SJSA1 (cell line): ENCODE results near the gene ADAM33. TPM values are rescaled to one million over a fixed set of nuclear protein-coding genes. Genes with fewer than 3 reads are reported as not detected.

ENCODE experiments used
- DNase-seq, 2 experiments: peaks; one replicate each; pipeline ENCODE4 v3.0.0-alpha.2; 2015 to 2020; ENCODE audit warnings: low spot score in 2 of 2, low read depth in 1 of 2
- H3K27ac ChIP-seq: fragments of 250-450 bp; sonication (Bioruptor Pico); 2 replicates; pipeline ENCODE4 v1.5.1; 2020; ENCODE audit warnings: mild to moderate bottlenecking, moderate library complexity
- H3K27me3 ChIP-seq: fragments of 250-450 bp; sonication (Bioruptor Pico); replicated peaks from 2 replicates; pipeline ENCODE4 v1.5.1; 2020; ENCODE audit warnings: mild to moderate bottlenecking, moderate library complexity
- H3K36me3 ChIP-seq: fragments of 250-450 bp; sonication (Bioruptor Pico); 2 replicates; pipeline ENCODE4 v1.5.1; 2020; ENCODE audit warnings: mild to moderate bottlenecking
- H3K4me1 ChIP-seq: fragments of 250-450 bp; sonication (Bioruptor Pico); replicated peaks from 2 replicates; pipeline ENCODE4 v1.6.1; 2021; ENCODE audit warnings: mild to moderate bottlenecking
- H3K4me3 ChIP-seq: fragments of 250-450 bp; sonication (Bioruptor Pico); 2 replicates; pipeline ENCODE4 v1.5.1; 2020; ENCODE audit warnings: mild to moderate bottlenecking
- H3K9me3 ChIP-seq: fragments of 250-450 bp; sonication (Bioruptor Pico); replicated peaks from 2 replicates; pipeline ENCODE4 v1.5.1; 2020; ENCODE audit warnings: mild to moderate bottlenecking
- total RNA-seq: library from RNA; depleted of rRNA; stranded (reverse); fragments of >200 nt; shearing (Covaris generic); gene quantifications from 2 replicates; pipeline ENCODE4 v1.2.3, GENCODE V29; 2014

The ADAM33 gene
- total RNA-seq, 1 experiment from 2014 or later = not detected

DNA sequence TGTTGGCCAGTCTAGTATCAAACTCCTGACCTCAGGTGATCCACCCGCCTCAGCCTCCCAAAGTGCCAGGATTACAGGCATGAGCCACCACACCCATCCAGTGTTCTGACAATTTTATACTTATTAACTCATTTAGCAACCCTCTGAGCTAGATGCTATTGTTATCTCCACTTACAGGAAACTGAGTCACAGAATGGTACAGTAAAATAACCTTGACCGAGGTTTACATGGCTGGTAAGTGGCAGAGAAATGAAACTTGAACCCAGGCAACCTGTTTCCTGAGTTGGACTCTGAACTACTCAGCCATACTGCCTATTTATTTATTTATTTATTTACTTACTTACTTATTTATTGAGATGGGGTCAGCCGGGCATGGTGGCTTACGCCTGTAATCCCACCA, 37.2 kb upstream of the ADAM33 start:
- DNase-seq = no peak
- H3K27ac ChIP-seq = no peak overlapping the region
- no peaks in the 10 kb centered on the region for H3K9me3 ChIP-seq
- peaks cover 11% of the 10 kb centered on the region for H3K27me3 ChIP-seq
- H3K4me3 ChIP-seq = no peak overlapping the region
- no peaks in the 10 kb centered on the region for H3K4me1 ChIP-seq
- H3K36me3 ChIP-seq = no peaks in the 10 kb centered on the region

DNA sequence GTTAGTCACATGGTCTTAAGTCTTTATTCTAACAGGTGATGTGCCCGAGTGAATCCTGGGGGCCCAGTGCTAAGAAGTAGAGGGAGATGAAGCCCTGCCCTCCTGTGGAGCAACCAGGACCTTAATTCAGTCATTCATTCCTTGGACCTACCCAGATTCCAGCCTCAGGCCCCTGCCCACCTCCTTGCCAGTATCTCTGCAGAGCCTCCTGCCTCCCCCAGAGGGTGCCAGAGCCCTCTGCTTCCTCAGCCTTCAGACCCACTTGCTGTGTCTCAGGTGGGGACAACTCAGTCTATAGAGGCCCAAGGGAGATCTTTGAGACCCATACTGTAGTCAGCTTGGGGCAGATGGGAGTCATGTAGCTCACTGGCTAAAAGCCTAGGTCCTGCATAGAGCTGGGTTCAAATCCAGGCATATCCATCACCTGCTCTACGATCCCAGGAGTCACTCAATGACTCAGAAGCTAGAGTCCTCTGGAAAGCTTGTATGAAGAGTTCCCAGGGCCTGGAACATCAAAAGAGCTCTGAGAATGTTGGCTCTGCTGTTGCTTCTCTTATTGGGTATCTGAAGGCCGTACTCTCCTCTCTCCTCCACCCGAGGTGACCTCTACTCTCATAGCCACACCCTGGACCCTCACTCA, 34.5 kb upstream of the ADAM33 start:
- no peak overlapping the region for H3K4me3 ChIP-seq
- H3K36me3 ChIP-seq = no peaks in the 10 kb centered on the region
- H3K9me3 ChIP-seq = no peaks in the 10 kb centered on the region
- no peaks in the 10 kb centered on the region for H3K4me1 ChIP-seq
- DNase-seq = peak in 1 of 2 experiments; percentile 22
- H3K27ac ChIP-seq = no peak overlapping the region
- peaks cover 11% of the 10 kb centered on the region for H3K27me3 ChIP-seq

DNA sequence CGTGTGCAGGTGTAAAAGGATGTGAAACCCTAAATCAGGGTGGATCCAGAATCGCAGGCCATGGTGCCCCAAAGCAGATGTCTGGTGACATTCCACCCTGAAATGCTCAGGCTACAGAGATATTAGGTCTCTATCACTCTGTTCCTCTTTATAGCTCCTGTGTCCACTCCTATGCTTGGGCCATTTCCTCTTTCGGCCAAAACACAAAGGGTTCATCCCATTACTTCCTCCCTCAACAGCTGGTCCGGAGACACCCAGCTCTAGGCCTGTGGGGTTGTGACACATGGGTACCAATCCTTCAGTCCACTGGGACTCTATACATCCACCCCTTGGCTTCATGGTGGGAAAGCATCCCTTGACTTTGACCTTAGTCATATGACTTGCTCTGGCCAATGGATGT, 32.3 kb upstream of the ADAM33 start:
- Histone ChIP-seq H3K4me1 (no peaks in the 10 kb centered on the region), H3K4me3 (no peak overlapping the region), H3K36me3 (no peaks in the 10 kb centered on the region), H3K27ac (no peak overlapping the region), H3K9me3 (0 out of 2 replicates have a peak, but pooled peaks cover 2% of the 10 kb centered on the region), H3K27me3 (0 out of 2 replicates have a peak, but pooled peaks cover 5% of the 10 kb centered on the region)
- DNase-seq = no peak

DNA sequence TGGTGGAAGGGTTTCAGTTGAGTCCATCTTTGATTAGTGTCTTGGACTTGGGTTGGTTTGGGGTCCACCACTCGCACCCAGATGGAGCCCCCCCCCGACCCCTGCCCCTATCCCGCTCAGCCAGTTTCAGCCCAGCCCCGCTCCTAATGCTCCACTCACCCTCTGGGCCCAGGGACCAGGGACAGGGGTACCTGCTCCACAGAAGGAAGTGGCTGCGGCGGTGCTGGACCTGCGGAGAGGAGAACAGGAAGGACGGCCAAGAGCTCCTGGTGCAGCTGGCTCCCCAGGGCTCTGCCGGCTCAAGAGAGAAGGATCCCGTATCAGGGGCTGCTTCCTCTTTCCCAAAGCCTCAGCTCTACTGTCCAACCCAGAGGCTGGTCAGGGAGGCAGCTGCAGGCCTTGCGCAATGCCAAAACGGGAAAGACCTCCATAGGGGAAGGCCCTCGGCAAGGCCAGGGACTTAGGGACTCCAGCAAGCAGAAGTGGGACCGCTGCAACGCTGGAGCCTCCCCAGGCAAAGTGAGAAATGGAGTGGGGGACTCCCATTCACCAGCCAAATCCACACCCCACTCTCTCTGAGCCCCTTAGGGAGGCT, 30.6 kb upstream of the ADAM33 start, which contains the start of gene SIGLEC1:
TSS of gene SIGLEC1 (minus strand) at position 322 of the 595 bp plus-strand sequence. CDS start 5,472 bp downstream, outside the sequence.
- no peak for DNase-seq
- 0 out of 2 replicates have a peak, but pooled peaks cover 2% of the 10 kb centered on the region for H3K9me3 ChIP-seq
- 0 out of 2 replicates have a peak, but pooled peaks cover 5% of the 10 kb centered on the region for H3K27me3 ChIP-seq
- no peaks in the 10 kb centered on the region for H3K4me1 ChIP-seq
- no peak within 1 kb of the TSS for H3K4me3 ChIP-seq
- H3K36me3 ChIP-seq = no peaks in the 10 kb centered on the region
- H3K27ac ChIP-seq = no peak within 1 kb of the TSS

DNA sequence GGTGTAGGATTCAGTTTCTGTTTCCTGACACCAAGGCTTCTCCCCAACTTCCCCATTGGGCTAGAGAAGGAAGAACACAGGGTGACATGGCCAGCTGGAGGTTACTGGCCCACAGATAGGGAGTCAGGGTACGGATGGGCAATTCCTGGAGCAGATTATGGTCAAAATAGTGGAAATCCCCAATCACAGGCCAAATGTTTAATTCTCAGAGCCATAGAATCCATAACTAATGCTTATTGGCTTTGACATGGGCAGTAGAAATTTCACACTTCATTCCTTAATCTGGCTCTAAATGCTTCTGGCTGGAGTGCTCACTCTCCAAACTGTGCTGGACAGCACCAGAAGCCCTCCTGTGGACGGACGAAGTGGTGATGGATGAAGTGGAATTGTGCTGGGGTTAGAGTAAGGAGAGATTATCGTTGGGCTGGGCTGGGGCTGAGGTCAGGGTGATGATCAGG, 29.7 kb upstream of the ADAM33 start:
- Histone ChIP-seq H3K36me3 (no peaks in the 10 kb centered on the region), H3K27ac (no peak overlapping the region), H3K9me3 (0 out of 2 replicates have a peak, but pooled peaks cover 2% of the 10 kb centered on the region), H3K27me3 (0 out of 2 replicates have a peak, but pooled peaks cover 5% of the 10 kb centered on the region), H3K4me1 (no peaks in the 10 kb centered on the region), H3K4me3 (no peak overlapping the region)
- no peak for DNase-seq

DNA sequence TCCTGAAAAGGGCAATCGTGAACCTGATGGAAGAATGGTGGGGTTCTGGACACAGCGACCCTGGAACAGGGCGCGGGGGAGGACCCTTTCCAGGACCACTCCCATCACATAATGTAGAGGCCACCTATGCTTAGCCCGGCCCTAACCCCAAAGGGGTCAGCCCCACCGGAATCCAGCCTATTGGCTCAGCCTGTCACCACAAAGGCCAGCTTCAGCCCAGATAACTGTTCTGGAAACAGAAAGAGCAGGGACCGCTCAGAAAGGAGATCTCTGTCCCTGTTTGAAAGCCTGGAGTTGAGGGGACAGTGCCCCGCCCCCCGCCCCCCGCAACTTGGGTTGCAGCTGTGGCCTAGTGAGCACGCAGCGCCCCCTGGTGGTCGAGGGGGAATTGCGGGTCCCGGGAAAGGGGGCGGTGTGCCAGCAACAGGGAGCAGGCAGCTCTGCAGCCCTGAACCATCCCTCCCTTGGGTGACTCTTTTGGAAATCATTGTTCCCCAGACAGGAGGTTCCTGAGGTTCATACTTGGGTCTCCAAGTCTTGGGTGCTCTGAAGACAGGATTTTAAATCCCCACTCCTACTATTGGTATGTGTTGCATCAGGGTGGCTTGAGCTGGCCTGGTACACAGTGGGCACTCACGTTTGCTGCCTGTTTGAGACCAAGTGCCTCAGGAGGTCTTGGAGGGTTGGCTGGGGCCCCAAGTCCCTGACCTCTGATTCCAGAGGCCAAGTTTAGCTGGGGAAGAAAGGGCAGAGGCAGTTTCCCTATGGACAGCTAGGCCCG, 29.1 kb upstream of the ADAM33 start:
- peak in 1 of 2 experiments; percentile 58 for DNase-seq
- Histone ChIP-seq H3K4me1 (no peaks in the 10 kb centered on the region), H3K27ac (no peak overlapping the region), H3K36me3 (no peaks in the 10 kb centered on the region), H3K27me3 (0 out of 2 replicates have a peak, but pooled peaks cover 5% of the 10 kb centered on the region), H3K4me3 (no peak overlapping the region), H3K9me3 (0 out of 2 replicates have a peak, but pooled peaks cover 2% of the 10 kb centered on the region)

DNA sequence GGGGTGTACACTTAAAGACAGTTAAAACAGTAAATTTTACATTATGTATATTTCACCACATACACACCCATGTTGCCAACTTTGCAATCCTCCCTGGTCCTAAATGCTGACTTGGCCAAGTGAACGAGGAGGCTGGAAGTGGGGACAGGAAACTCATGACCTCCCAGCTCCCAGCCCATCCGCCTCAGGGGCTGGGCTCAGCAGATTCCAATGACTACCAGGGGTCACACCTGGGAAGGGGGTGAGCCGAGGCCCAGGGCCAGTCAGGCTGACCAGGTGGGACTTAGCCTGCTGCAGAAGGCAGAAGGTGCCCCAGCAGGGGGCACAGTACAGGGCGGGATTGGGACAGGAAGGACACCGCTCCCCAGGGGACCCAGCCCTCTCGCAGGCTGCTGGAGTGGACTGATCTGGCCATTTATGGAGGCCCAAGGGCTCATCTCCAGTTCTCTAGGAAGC, 28.2 kb upstream of the ADAM33 start:
- Histone ChIP-seq H3K36me3 (no peaks in the 10 kb centered on the region), H3K9me3 (0 out of 2 replicates have a peak, but pooled peaks cover 2% of the 10 kb centered on the region), H3K27ac (no peak overlapping the region), H3K27me3 (0 out of 2 replicates have a peak, but pooled peaks cover 5% of the 10 kb centered on the region), H3K4me1 (no peaks in the 10 kb centered on the region), H3K4me3 (no peak overlapping the region)
- DNase-seq = no peak

DNA sequence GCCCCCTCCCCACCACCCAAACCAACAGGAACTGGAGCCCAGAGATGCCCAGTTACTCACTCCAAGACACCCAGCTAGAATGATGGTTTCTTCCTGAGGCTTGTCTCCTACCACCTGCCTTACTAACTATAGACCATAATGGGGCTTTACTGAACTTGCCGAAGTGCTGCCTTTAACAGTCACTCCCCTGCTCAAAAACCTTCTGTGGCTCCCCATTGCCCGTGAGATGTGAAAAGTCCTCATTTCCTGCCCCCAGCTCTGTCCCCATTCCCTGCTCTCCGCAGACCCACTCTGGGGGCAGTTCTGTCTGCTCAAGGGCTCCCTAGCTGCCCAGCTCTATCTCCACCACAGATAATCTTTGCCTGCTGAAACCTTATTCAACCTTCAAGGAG, 25.7 kb upstream of the ADAM33 start:
- no peak for DNase-seq
- H3K36me3 ChIP-seq = no peaks in the 10 kb centered on the region
- H3K27ac ChIP-seq = no peak overlapping the region
- 0 out of 2 replicates have a peak, but pooled peaks cover 2% of the 10 kb centered on the region for H3K9me3 ChIP-seq
- no peaks in the 10 kb centered on the region for H3K4me1 ChIP-seq
- no peak overlapping the region for H3K4me3 ChIP-seq
- H3K27me3 ChIP-seq = 0 out of 2 replicates have a peak, but pooled peaks cover 5% of the 10 kb centered on the region

DNA sequence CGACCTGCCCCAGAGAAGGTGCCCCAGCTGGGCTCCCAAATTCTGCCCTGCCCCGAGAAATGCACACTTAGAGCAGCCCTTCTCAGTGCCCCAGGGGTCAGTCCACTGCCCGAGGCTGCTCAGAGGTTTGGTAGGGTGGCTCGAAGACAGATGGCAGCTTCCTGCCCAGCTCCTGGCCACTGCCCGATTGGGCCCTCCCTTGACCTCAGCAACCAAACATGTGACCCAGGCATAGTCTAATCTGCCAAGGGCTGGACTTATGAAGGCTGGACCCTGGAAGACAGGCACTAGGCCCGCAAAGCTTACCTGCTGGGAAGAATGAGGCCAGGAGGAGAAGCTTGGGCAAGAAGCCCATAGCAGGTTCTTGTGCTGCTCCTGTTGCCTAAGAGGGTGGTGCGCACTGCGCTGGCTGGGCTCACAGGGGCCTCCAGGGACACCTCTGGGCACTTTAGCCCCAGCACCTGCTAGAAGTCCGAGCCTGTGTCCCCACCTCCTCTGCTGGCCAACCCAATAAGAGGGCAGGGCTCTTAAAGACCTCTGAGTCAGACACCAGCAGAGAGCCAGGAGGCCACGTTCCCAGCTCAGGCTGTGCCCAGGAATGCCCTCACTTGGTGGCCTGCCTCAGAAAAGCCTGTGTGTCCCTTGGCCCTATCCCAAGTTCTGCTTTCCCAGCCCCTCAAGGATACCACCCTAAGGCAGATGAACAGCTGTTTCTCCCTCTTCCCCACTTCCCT, 25.1 kb upstream of the ADAM33 start:
- Histone ChIP-seq H3K27ac (no peak overlapping the region), H3K4me1 (no peaks in the 10 kb centered on the region), H3K27me3 (0 out of 2 replicates have a peak, but pooled peaks cover 5% of the 10 kb centered on the region), H3K4me3 (no peak overlapping the region), H3K36me3 (no peaks in the 10 kb centered on the region), H3K9me3 (0 out of 2 replicates have a peak, but pooled peaks cover 2% of the 10 kb centered on the region)
- DNase-seq = no peak

DNA sequence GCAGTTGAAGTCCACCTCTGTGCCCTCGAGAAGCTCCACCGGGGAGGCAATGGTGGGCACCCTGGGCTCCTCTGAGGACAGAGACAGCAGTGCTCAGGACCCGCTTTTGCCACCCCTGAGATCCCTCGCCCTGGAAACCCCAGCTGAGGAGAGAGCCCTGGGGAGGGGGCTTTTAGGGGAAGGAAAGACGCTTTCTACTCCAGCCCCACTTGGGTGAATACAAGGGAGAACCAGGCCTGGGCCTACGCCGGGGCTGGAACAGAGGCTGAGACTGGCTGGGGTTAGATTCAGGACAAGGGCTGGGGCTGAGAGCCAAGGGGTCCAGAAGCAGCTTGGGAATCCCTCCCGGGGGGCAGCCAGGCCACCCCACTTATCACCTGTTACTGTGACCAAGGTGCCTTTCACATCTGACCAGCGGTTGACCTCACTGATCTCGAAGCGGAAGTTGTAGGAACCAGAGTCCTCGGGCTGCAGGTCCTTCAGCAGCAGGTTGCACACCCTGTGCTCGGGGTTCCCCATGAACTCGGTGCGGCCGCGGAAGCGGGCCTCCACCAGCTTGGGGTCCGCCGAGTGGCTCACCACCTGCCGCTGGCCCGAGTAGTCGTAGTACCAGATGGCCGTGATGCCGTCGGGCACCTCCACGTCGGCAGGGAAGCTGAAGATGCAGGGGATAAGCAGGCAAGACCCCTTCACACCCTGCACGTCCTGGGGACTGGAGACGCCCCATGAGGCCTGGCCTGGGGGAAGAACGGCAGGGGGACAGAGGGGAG, 24.3 kb upstream of the ADAM33 start:
- Histone ChIP-seq H3K4me3 (no peak overlapping the region), H3K9me3 (0 out of 2 replicates have a peak, but pooled peaks cover 2% of the 10 kb centered on the region), H3K4me1 (no peaks in the 10 kb centered on the region), H3K27ac (no peak overlapping the region), H3K27me3 (0 out of 2 replicates have a peak, but pooled peaks cover 5% of the 10 kb centered on the region), H3K36me3 (no peaks in the 10 kb centered on the region)
- no peak for DNase-seq

DNA sequence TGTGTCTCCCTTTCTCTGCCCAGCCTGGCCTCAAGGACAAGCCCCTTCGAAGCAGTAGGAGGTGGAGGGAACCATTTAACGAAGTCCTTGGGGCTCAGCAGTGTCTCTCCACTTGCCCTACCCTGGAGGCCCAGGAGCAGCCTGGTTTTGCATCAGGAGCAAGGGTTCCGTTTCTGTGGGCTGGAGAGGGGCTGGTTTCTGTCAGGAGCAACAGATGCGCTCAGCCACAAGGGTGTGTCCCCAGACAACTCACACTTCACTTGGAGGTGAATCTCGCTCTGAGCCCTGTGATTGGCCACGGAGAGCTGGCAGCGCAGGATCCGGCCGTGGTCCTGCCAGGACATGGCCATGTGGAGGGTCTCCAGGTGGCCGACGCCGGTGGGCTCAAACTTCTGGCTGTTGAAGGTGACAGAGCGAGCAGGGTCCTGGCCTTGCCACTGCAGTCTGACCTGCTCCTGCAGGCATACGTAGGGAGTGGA, 23.7 kb upstream of the ADAM33 start:
- H3K9me3 ChIP-seq = no peaks in the 10 kb centered on the region
- DNase-seq = no peak
- H3K36me3 ChIP-seq = no peaks in the 10 kb centered on the region
- H3K27ac ChIP-seq = no peak overlapping the region
- H3K27me3 ChIP-seq = 0 out of 2 replicates have a peak, but pooled peaks cover 5% of the 10 kb centered on the region
- H3K4me3 ChIP-seq = no peak overlapping the region
- no peaks in the 10 kb centered on the region for H3K4me1 ChIP-seq

DNA sequence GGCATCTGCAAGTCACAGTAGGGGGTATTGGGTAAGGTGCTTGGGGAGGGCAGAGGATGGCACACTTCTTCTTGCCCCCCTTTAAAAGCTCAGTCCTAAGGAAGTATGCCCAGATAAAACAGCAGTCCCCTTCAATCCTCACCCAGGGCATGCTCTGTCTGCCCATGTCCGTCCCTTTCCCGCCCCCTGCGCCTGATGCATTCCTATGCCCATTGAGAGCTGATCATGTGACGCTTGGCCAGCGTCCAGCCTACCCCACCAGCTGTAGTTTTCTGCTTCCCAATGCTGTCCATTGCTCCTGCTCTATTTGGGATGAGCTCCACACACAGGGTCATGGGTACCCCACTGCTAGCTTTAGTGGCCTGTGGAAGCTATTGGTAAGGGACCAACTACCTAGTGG, 22.3 kb upstream of the ADAM33 start:
- no peaks in the 10 kb centered on the region for H3K4me1 ChIP-seq
- no peak overlapping the region for H3K27ac ChIP-seq
- H3K36me3 ChIP-seq = no peaks in the 10 kb centered on the region
- DNase-seq = no peak
- H3K4me3 ChIP-seq = no peak overlapping the region
- H3K27me3 ChIP-seq = no peaks in the 10 kb centered on the region
- H3K9me3 ChIP-seq = no peaks in the 10 kb centered on the region
